ENCODE data around the gene SH2D3C.

SH2D3C gene

DNA sequence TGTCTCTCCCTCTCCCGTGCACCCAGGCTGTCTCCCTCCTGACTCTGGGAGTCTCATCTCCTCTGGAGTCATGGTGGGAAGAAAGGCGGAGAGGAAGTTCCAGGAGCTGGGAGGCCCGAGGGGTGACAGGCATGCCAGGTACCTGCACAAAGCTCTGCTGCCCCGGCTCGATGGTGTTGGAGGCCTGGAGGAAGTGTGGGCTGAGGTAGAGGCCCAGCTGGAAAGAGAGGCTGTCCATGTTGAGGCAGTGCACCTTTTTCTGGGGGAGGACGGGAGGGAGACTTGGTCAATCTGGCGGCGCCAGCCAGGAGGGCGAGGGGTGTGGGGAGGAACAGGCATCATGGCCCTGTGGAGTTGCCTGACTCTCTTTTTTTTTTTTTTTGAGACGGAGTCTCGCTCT lies 40.1 kb upstream of the SH2D3C start:
- H3K9ac ChIP-seq, result no peak overlapping the region
- no peaks in the 10 kb centered on the region for H3K9me3 ChIP-seq (ENCODE audit: control insufficient read depth, low read length)
- TF ChIP-seq CTCF (IDR thresholded peaks at IDR 0.05), result no peak
- H3K79me2 ChIP-seq, result no peaks in the 10 kb centered on the region
- H3K27ac ChIP-seq, result no peak overlapping the region
- H2AFZ ChIP-seq, result no peak overlapping the region
- no peaks in the 10 kb centered on the region for H3K4me1 ChIP-seq
- no peaks in the 10 kb centered on the region for H3K27me3 ChIP-seq (ENCODE audit: control insufficient read depth, insufficient read depth, low read length)
- H3K36me3 ChIP-seq (ENCODE audit: control insufficient read depth, insufficient read depth, low read length), result no peaks in the 10 kb centered on the region
- H3K4me2 ChIP-seq (ENCODE audit: low read length), result no peak overlapping the region
- no peak overlapping the region for H3K4me3 ChIP-seq (ENCODE audit: low read depth, low read length)

DNA sequence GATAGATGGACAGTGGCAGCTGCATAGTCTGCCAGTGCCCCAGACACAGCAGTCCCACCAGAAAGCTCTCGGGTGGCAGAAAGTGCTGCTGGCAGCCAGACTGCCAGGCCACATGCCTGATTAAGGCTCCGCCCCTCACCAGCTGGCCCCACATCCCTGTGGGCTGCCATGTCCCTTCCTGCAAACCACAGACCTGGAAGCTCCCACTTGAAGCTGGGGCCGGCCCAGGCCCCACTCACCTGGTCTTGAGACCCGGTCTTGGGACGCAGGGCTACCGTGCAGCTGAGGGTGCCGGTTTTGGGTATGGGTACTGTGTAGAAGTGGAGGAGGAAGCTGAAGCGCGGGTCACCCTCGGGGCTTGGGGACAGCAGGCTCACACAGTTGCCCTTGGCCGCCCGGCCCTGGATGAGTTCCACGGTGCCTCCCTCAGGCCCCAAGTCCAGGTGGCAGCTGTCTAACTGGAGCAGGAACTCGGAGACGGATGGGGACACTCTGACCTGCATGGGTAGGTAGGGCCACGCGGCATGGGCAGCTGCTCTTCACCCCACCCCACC lies 39.5 kb upstream of the SH2D3C start:
- H3K27ac ChIP-seq, result no peak overlapping the region
- H3K36me3 ChIP-seq (ENCODE audit: control insufficient read depth, insufficient read depth, low read length), result no peaks in the 10 kb centered on the region

DNA sequence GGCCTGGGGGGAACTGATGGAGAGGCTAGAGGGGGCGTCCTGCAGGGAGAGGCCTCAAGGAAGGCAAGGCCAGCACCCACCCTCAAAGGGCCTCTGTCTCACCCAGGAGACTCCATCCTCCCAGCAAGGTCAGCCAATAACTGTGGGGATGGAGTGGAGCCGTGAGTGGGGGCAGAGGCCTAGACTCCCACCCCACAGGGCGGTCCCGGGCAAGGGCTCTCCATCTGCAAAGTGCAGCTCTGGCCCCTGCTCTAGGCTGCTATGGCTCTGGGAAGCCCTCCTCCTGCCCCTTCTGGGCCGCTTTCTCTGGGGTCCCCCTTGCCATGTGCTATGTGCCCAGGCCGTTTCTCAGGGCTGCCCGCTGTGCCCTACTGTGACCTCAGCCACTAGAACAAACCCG lies 38.3 kb upstream of the SH2D3C start:
- TF ChIP-seq CTCF (IDR thresholded peaks at IDR 0.05), result no peak
- Histone ChIP-seq H3K9me3 (ENCODE audit: control insufficient read depth, low read length) (no peaks in the 10 kb centered on the region), H3K36me3 (ENCODE audit: control insufficient read depth, insufficient read depth, low read length) (no peaks in the 10 kb centered on the region), H3K4me3 (ENCODE audit: low read depth, low read length) (no peak overlapping the region), H3K27me3 (ENCODE audit: control insufficient read depth, insufficient read depth, low read length) (no peaks in the 10 kb centered on the region), H3K4me2 (ENCODE audit: low read length) (no peak overlapping the region), H3K27ac (no peak overlapping the region), H3K4me1 (no peaks in the 10 kb centered on the region), H2AFZ (no peak overlapping the region), H3K9ac (no peak overlapping the region), H3K79me2 (no peaks in the 10 kb centered on the region)

More for the DNA sequence above, 39.5 kb upstream of the SH2D3C start:
- H3K9me3 ChIP-seq (ENCODE audit: control insufficient read depth, low read length), result no peaks in the 10 kb centered on the region
- no peaks in the 10 kb centered on the region for H3K4me1 ChIP-seq
- no peak overlapping the region for H3K4me3 ChIP-seq (ENCODE audit: low read depth, low read length)
- H3K9ac ChIP-seq, result no peak overlapping the region
- H3K4me2 ChIP-seq (ENCODE audit: low read length), result no peak overlapping the region
- no peaks in the 10 kb centered on the region for H3K27me3 ChIP-seq (ENCODE audit: control insufficient read depth, insufficient read depth, low read length)
- TF ChIP-seq CTCF (IDR thresholded peaks at IDR 0.05), result no peak
- no peak overlapping the region for H2AFZ ChIP-seq
- H3K79me2 ChIP-seq, result no peaks in the 10 kb centered on the region

DNA sequence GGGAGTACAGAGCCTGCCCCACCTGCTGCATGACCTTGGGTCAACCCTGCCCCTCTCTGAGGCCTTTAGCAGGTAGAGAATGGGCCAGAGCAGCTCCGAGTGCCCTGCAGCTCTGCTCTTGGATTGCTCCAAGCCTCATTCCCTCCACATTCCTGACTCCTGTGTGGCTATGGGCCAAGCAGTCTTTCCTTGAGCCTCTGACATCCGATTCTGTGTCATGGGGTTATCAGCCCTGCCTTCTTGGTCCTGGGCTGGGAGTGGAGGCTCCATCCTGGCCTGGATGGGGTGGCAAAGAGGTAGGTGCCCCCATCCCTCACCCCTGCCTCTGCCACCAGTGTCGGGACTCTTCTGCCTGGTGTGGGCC lies 37.9 kb upstream of the SH2D3C start:
- Histone ChIP-seq H3K9me3 (ENCODE audit: control insufficient read depth, low read length) (no peaks in the 10 kb centered on the region), H3K4me3 (ENCODE audit: low read depth, low read length) (no peak overlapping the region), H3K27me3 (ENCODE audit: control insufficient read depth, insufficient read depth, low read length) (no peaks in the 10 kb centered on the region), H3K4me1 (no peaks in the 10 kb centered on the region), H2AFZ (no peak overlapping the region), H3K79me2 (no peaks in the 10 kb centered on the region), H3K27ac (no peak overlapping the region), H3K9ac (no peak overlapping the region), H3K4me2 (ENCODE audit: low read length) (no peak overlapping the region), H3K36me3 (ENCODE audit: control insufficient read depth, insufficient read depth, low read length) (no peaks in the 10 kb centered on the region)
- TF ChIP-seq CTCF (IDR thresholded peaks at IDR 0.05), result no peak
